ENCODE results near the gene HID1.

The HID1 gene

DNA sequence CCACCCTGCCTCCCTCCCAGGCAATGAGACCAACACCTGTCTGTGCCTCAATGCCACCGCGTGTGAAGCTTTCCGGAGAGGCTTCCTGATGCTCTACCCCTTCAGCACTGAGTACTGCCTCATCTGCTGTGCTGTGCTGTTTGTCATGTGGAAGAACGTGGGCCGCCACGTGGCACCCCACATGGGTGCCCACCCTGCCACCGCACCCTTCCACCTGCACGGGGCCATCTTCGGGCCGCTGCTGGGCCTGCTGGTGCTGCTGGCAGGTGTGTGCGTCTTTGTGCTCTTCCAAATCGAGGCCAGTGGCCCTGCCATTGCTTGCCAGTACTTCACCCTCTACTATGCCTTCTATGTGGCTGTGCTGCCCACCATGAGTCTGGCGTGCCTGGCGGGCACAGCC lies 25.9 kb downstream of the HID1 start:
- DNase-seq: no peak

DNA sequence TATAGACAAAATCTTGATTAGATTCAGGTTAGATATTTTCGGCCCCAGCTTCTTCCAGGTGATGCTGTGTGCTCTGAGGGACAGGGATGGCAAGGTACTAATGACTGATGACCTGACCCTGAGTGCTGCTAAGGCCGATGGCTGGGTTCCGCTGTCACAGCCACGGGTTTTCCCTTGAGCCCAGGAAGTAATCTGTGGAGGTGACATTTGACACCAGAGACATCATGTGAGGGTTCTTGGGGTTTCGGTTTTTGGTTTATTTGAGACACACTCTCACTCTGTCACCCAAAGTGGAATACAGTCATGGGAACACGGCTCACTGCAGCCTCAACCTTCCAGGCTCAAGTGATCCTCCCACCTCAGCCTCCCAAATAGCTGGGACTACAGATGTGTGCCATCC lies 27.0 kb downstream of the HID1 start:
- DNase-seq: no peak

GRCh38 chr17:74943808-74944522 lies 28.6 kb downstream of the HID1 start:
- no peak for DNase-seq

- no peak for DNase-seq
Measured at GRCh38 chr17:74941128-74941725, 31.3 kb downstream of the HID1 start.

DNA sequence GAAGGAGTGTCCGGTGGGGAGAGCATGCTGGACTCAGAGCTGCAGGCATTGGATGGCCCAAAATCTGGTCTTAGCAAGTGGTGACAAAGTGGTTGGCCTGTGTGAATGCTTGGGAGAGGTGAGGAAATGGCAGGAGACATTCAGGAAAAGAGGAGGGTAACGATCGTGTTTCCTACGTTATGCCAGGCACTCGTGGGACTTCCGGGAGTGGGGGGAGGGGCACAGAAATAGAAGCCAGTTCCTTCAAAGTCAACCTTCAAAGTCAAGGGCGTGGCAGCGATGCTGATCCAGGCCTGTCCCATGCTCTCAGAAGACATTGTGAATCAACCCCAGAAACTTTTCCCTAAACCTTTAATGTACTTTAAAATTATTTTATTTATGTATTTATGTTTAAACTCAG lies 33.0 kb downstream of the HID1 start:
- no peak for DNase-seq

GRCh38 chr17:74938194-74938950 lies 34.2 kb downstream of the HID1 start:
- DNase-seq: no peak

DNA sequence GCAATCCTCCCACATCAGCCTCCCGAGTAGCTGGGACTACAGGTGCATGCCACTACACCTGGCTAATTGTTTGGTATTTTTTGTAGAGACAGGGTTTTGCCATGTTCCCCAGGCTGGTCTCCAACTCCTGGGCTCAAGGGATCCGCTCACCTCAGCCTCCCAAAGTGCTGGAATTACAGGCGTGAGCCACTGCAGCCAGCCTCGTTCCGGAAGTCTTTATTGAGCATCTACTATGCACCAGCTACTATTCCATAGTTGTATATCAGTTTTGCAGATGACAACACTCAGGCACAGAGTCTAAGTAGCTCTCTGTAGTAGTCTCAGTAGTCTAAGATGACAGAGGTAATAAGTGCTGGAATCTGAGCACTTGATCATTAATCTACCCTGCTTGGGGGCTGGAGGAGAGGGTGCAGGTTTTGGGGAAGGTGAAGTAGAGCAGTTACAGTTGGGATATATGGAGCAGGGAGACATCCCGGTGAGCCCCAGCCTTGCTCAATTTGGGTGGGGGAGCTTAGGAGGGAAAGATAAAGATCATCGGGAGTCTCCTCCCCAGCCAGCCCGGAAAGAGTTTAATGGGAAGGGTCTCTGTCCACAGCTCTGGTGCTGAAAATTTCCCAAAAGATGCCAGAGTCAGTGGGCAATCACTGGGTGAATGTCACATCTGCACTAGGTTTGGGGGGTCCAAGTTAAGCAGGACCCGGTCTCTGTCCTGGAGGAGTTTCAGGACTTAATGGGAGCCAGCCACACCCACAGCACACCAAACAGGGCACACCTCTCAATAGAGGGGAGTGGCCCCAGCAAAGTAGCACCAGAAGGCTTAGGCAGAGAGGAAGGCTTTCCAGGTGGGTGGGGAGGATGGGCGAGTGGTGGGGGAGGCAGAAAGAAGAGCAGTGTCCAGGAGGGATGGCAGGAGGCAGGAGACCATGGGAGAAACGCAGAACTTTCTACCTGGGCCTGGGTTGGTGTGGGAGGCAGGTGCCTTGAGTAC lies 35.2 kb downstream of the HID1 start:
- DNase-seq: no peak

DNA sequence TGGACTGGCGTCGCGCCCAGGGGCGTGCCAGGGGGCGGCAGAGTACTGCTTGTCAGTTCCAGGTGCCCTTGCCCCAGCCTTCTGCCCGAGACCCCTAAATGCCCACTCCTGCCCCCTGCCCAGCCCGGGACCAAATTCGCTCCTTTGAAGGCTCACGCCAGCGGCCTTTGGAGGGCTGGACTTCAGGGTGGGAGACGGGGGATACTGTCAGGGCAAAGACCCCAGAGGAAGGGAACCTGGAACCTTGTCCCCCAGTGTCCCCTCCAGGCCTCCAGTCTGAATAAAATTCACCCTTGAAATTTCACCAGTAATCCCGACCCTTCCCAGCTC lies 36.1 kb downstream of the HID1 start:
- DNase-seq: no peak

DNA sequence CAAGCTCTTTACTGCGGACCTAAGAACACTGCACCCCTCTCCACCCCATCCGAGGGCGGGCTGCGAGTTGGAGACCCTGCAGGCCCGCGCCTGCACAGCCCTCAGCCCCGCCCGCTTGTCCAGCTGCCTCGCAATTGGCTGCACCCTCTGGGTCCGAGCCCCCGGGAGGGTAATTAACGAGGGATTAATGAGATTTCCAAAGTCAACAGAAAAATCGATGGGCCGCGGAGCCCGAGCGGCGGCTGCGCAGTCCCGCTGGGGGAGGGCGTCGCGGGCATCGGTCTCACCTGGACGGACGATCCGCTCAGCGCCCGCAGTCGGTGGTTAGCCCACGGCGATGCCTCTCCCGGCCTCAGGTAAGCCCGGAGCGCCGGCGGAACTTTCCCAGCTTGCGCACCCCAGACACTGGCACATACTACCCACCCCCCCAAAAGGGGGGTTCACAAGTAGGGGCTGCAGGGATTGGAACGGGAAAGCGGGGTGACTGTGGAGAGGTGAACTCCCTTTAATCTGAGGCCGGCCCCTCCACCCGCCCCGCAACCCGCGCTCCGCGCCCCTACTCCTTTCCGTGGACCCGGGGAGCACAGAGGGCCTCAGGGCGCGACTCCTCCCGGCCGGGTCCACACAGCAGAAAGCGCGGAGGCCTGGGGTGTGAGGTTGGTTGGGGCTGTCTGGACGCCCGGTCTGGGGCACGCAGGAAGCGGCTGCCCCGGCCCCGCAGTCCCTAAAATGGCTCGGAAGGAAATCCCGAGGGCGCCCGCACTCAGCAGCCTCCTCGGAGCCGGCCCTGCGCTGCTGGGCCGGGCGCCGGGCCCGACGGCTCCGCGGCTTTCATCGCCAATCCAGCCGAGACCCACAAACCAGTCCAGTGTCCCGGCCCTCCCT lies 36.7 kb downstream of the HID1 start, which contains the start of gene OTOP3:
Gene OTOP3 (plus strand): TSS at position 314 of the 885 bp plus-strand sequence. CDS start 24 bp downstream, at position 338.
- no peak for DNase-seq

- no peak for DNase-seq
Measured at GRCh38 chr17:74935048-74935447, 37.5 kb downstream of the HID1 start.

DNA sequence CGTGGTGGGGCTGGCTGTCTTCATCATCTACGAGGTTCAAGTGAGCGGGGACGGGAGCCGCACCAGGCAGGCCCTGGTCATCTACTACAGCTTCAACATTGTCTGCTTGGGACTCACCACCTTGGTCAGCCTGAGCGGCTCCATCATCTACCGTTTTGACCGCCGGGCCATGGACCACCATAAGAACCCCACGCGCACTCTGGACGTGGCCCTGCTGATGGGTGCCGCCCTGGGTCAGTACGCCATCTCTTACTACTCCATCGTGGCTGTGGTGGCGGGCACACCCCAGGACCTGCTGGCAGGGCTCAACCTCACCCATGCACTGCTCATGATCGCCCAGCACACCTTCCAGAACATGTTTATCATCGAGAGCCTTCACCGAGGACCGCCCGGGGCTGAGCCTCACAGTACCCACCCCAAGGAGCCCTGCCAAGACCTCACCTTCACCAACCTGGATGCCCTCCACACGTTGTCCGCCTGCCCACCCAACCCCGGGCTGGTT lies 42.0 kb downstream of the HID1 start:
- no peak for DNase-seq

DNA sequence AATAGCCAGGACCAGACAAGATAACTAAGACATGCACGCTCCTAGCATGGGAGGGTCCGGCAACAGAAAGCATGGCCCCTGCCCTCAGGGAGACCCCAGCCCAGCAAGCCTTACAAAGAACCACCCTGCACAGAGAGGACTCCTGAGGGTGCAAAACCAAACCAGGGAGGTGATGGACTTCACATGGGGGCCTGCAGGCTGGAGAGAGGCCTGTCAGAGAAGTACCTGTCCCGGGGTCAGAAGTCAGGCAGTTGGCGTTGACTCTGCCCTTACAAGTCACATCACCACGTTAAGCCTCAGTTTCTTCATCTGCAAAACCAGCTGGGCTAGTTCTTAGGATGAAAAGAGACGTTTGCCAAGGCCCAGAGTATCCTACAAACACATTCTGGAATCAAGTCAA lies 43.8 kb downstream of the HID1 start:
- no peak for DNase-seq

- no peak for DNase-seq
Measured at GRCh38 chr17:74925242-74925641, 47.3 kb downstream of the HID1 start.

DNA sequence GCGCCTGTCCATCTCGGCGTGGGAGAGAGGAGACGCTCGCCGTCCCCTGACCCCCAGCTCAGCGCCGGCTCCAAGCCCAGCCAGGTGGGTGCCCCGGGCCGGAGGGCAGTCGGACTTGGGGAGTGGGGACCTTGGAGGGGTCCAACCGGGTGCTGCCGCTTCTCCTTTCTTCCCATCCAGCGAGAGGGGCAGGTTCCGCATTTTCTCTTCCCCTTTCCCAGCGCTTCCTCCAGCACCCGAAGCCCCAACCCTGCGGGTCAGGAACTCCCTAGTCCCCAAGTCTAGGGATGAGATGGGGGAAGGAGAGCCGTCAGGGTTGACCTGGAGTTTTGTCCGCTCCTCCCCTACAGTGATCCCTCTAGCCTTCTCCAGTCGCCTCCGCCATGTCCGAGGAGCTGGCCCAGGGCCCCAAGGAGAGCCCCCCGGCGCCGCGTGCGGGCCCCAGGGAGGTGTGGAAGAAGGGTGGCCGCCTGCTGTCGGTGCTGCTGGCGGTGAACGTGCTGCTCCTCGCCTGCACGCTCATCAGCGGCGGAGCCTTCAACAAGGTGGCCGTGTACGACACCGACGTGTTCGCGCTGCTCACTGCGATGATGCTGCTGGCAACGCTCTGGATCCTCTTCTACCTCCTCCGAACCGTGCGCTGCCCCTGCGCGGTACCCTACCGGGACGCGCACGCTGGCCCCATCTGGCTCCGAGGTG lies 48.2 kb downstream of the HID1 start, which contains the start of gene OTOP2:
Gene OTOP2 (plus strand): TSS at position 24 of the 699 bp plus-strand sequence. CDS start 360 bp downstream, at position 384.
- DNase-seq: peak; percentile 8

GRCh38 chr17:74923538-74924249 lies 48.9 kb downstream of the HID1 start:
- peak; percentile 67 for DNase-seq

- no peak for DNase-seq
Measured at GRCh38 chr17:74922694-74923537, 49.6 kb downstream of the HID1 start, which contains the start of gene USH1G. Gene USH1G, minus strand, starts transcription at chr17:74923255. Its CDS starts 182 bp downstream, at chr17:74923073.

DNA sequence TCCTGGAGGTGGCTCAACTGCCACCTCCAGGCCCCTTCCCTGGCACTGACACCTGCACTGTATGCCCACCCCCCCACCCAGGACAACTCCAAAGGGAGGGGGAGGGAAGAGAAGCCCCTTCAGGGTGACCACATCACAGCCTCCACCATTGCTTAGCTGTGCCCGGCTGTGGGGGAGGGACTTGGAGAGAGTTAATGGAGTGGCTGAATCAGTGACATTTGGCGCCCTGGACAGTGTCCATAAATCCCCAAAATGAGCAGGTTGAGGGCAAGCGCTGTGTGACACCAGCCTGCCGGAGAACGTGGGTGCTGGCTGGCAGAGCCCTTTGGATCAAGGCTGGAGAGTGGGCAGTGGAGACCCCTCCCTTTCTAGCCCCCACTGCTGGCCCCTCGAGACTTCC lies 50.4 kb downstream of the HID1 start:
- no peak for DNase-seq

- no peak for DNase-seq
Measured at GRCh38 chr17:74921769-74922168, 50.8 kb downstream of the HID1 start.
